ENCODE measurements around the gene ACOX3.
"Not testable (repeated sequence)": the region's sequence is repeated elsewhere in the genome, so short reads cannot be mapped to it uniquely, and the experiment has no call there.

GRCh38 chr4:8406887-8407286, 33.6 kb downstream of the ACOX3 start:
- TF ChIP-seq TAF1, POLR2A, POLR2AphosphoS5 (IDR thresholded peaks at IDR 0.05; ENCODE audit: low read depth, low read length): not testable (repeated sequence)

All from GM12891 (cell line).